Prostate gland (tissue), 2 donors: Measurements from ENCODE around the gene ESYT2.

Source experiments
- POLR2A ChIP-seq: fragments of 450-650 bp; IDR thresholded peaks from one replicate; pipeline ENCODE4 v1.6.1; 2016; ENCODE audit warnings: antibody characterized with exemption, mild to moderate bottlenecking
- POLR2AphosphoS5 ChIP-seq: sonication (generic); formaldehyde crosslinking; IDR thresholded peaks from one replicate; pipeline ENCODE4 v1.6.1; 2017; ENCODE audit warnings: antibody characterized with exemption
- TF ChIP-seq, protein P1 (sequence below), 4 experiments: fragments of 200-600 bp in 2 of 4; fragments of 450-650 bp in 2 of 4; sonication (generic) in 2 of 4; IDR thresholded peaks; 1 replicate in 3 of 4; 2 replicates in 1 of 4; pipeline ENCODE4 v1.5.1; 2016 to 2019; ENCODE audit warnings: antibody characterized with exemption in 4 of 4, mild to moderate bottlenecking in 2 of 4, moderate library complexity in 2 of 4

DNA sequence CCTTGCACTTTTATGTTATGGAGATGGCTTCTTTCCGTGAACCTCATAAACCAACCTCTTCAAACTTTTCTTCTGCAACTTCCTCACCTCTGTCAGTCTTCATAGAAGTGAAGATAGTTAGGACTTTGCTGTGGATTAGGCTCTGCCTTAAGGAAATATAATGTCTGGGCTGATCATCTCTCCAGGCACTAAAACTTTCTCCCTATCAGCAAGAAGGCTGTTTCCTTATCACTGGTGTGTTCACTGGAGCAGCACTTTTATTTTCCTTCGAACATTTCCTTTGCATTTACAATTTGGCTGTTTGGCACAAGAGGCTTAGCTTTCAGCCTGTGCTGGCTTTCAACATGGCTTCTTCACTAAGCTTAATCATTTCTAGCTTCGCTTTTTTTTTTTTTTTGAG, 52.8 kb downstream of the ESYT2 start:
- TF ChIP-seq, protein P1, sequence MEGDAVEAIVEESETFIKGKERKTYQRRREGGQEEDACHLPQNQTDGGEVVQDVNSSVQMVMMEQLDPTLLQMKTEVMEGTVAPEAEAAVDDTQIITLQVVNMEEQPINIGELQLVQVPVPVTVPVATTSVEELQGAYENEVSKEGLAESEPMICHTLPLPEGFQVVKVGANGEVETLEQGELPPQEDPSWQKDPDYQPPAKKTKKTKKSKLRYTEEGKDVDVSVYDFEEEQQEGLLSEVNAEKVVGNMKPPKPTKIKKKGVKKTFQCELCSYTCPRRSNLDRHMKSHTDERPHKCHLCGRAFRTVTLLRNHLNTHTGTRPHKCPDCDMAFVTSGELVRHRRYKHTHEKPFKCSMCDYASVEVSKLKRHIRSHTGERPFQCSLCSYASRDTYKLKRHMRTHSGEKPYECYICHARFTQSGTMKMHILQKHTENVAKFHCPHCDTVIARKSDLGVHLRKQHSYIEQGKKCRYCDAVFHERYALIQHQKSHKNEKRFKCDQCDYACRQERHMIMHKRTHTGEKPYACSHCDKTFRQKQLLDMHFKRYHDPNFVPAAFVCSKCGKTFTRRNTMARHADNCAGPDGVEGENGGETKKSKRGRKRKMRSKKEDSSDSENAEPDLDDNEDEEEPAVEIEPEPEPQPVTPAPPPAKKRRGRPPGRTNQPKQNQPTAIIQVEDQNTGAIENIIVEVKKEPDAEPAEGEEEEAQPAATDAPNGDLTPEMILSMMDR (IDR thresholded peaks at IDR 0.05): no peak
- TF ChIP-seq POLR2AphosphoS5: no peak
- TF ChIP-seq POLR2A: no peak
